Astrocyte of the spinal cord (primary cell): ENCODE results near the gene MINDY1.
A peak's percentile ranks its signal among the peaks of the same experiment; 100 is the strongest.

ENCODE experiments used
- DNase-seq: peaks from one replicate; pipeline ENCODE4 v3.0.0; 2011; ENCODE audit warnings: low read depth, low spot score
- H3K4me3 ChIP-seq: 2 replicates; pipeline ENCODE4 v1.5.1; 2011; ENCODE audit warnings: low read depth, mild to moderate bottlenecking, low read length, moderate library complexity
- CTCF ChIP-seq: IDR thresholded peaks from 2 replicates; pipeline ENCODE4 v1.5.1; 2012; ENCODE audit warnings: low read depth, mild to moderate bottlenecking, low read length, inconsistent platforms
- in situ Hi-C: cut with HindIII; loops from 2 replicates; pipeline ENCODE4 v1.10.0; 2017; ENCODE audit warnings: low sequenced_read_pairs

MINDY1 gene

GRCh38 chr1:151050051-151050688 lies 43.5 kb upstream of the MINDY1 start:
- no peak for TF ChIP-seq CTCF
- in situ Hi-C loops: no loop called here
- DNase-seq: no peak
- H3K4me3 ChIP-seq: no peak overlapping the region

- no peak overlapping the region for H3K4me3 ChIP-seq
- in situ Hi-C loops: no loop called here
- no peak for TF ChIP-seq CTCF
- no peak for DNase-seq
Measured at GRCh38 chr1:151049458-151049857, 42.8 kb upstream of the MINDY1 start.

- in situ Hi-C loops: no loop called here
- H3K4me3 ChIP-seq: peak overlapping the region; percentile 70
- DNase-seq: no peak
- TF ChIP-seq CTCF: peak; percentile 59
Measured at GRCh38 chr1:151048645-151049032, 41.9 kb upstream of the MINDY1 start.

- in situ Hi-C loops: no loop called here
- peak; percentile 63 for DNase-seq
- peak overlapping the region; percentile 70 for H3K4me3 ChIP-seq
- no peak for TF ChIP-seq CTCF
Measured at GRCh38 chr1:151047925-151048644, 41.4 kb upstream of the MINDY1 start.

GRCh38 chr1:151047591-151047924 lies 40.9 kb upstream of the MINDY1 start, which contains the start of gene C1orf56:
C1orf56 (plus strand) TSS chr1:151047751; CDS start chr1:151047848, 97 bp downstream.
- peak within 1 kb of the TSS; percentile 70 for H3K4me3 ChIP-seq
- DNase-seq: peak; percentile 75
- no peak for TF ChIP-seq CTCF
- in situ Hi-C loops: no loop called here

- TF ChIP-seq CTCF: no peak
- in situ Hi-C loops: no loop called here
- H3K4me3 ChIP-seq: no peak overlapping the region
- DNase-seq: no peak
Measured at GRCh38 chr1:151043163-151043562, 36.5 kb upstream of the MINDY1 start.
